Testis (tissue), 2 donors: ENCODE data around the gene OR6C6.

Experiments used
- CTCF ChIP-seq, 3 experiments: fragments of 450-650 bp in 2 of 3; fragments of 200-600 bp in 1 of 3; sonication (generic) in 1 of 3; IDR thresholded peaks; one replicate each; pipeline ENCODE4 v1.5.1; 2016 to 2019; ENCODE audit warnings: antibody characterized with exemption in 3 of 3, mild to moderate bottlenecking in 2 of 3, moderate library complexity in 1 of 3
- POLR2A ChIP-seq: fragments of 450-650 bp; IDR thresholded peaks from one replicate; pipeline ENCODE4 v1.6.1; 2017; ENCODE audit warnings: antibody characterized with exemption, mild to moderate bottlenecking, moderate library complexity

DNA sequence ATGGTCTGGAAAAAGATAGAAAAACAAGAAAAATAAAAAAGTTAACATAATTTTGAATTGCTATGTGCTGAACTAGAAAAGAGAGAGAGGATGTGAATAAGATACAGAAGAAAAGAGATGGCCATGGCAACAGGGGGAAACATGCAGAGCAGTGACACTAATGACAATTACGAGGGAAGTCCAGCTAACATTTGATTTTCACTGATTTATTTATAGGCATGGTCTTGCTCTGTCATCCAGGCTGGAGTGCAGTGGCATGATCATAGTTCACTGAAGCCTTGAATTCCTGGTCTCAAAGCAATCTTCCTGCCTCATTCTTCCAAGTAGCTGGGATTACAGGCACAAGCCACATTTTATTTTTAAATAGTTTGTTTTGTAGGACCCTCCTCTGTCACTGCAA lies 50.2 kb downstream of the OR6C6 start:
- no peak for TF ChIP-seq CTCF (IDR thresholded peaks at IDR 0.05)
- no peak for TF ChIP-seq POLR2A
